Uterus (tissue), 4 donors: ENCODE data around the gene SPRR2B. TPM values are rescaled to one million over a fixed set of nuclear protein-coding genes. Genes with fewer than 3 reads are reported as not detected.

Source experiments
- DNase-seq, 2 donors: peaks; one replicate each; pipeline ENCODE4 v3.0.0-alpha.2; 2019 to 2020
- H3K27ac ChIP-seq, 2 donors: fragments of 200-600 bp; sonication (generic); 1 replicate in 1 of 2; 2 replicates in 1 of 2; pipeline ENCODE4 v1.5.1; 2016 to 2018
- H3K27me3 ChIP-seq, 2 donors: fragments of 200-600 bp; sonication (generic); one replicate each; pipeline ENCODE4 v1.5.1; 2018 to 2019; ENCODE audit warnings: control low read depth in 1 of 2
- H3K36me3 ChIP-seq, 2 donors: fragments of 200-600 bp; sonication (generic); one replicate each; pipeline ENCODE4 v1.5.1; 2019; ENCODE audit warnings: control low read depth in 1 of 2
- H3K4me1 ChIP-seq, 2 donors: fragments of 200-600 bp; sonication (generic); one replicate each; pipeline ENCODE4 v1.5.1; 2018 to 2019; ENCODE audit warnings: control low read depth in 1 of 2
- H3K4me3 ChIP-seq, 2 donors: fragments of 200-600 bp; sonication (generic); 1 replicate in 1 of 2; 2 replicates in 1 of 2; pipeline ENCODE4 v1.5.1; 2018 to 2019; ENCODE audit warnings: mild to moderate bottlenecking in 1 of 2
- H3K9me3 ChIP-seq, 2 donors: fragments of 200-600 bp; sonication (generic); one replicate each; pipeline ENCODE4 v1.5.1; 2019; ENCODE audit warnings: control low read depth in 1 of 2
- CTCF ChIP-seq, 4 experiments: fragments of 200-600 bp in 2 of 4; fragments of 450-650 bp in 2 of 4; sonication (generic) in 2 of 4; IDR thresholded peaks; one replicate each; pipeline ENCODE4 v1.5.1; 2016 to 2019; ENCODE audit warnings: antibody characterized with exemption in 4 of 4, mild to moderate bottlenecking in 2 of 4, moderate library complexity in 1 of 4
- POLR2A ChIP-seq, 2 donors: fragments of 450-650 bp; IDR thresholded peaks; one replicate each; pipeline ENCODE4 v1.6.1; 2016; ENCODE audit warnings: antibody characterized with exemption in 2 of 2, mild to moderate bottlenecking in 1 of 2, moderate library complexity in 1 of 2
- intact Hi-C: fragments of 100-400 bp; cut with DNase I; formaldehyde crosslinking; loops from one replicate; pipeline ENCODE4 v1.15.1; 2023; ENCODE audit warnings: low total_unique reads
- total RNA-seq, 4 donors: library from RNA; depleted of rRNA in 3 of 4; stranded (reverse); fragments of >200 nt in 3 of 4; gene quantifications; one replicate each; pipeline versions ENCODE4 v1.1.0 to v1.2.4, GENCODE V29; 2014 to 2023
- donor health status: DM: yes; HTN: yes; CAD: no.

The SPRR2B gene
- total RNA-seq, 4 donors from 2014 or later = not detected

- no peak for DNase-seq
- TF ChIP-seq CTCF (IDR thresholded peaks at IDR 0.05) (no peak), POLR2A (IDR thresholded peaks at IDR 0.05) (no peak)
- intact Hi-C loops = no loop called here
- H3K36me3 ChIP-seq = no peaks in the 10 kb centered on the region
- no peak overlapping the region for H3K4me3 ChIP-seq
- no peaks in the 10 kb centered on the region for H3K4me1 ChIP-seq
- H3K27me3 ChIP-seq = no peaks in the 10 kb centered on the region
- no peaks in the 10 kb centered on the region for H3K9me3 ChIP-seq
- H3K27ac ChIP-seq = no peak overlapping the region
These were observed 28.8 kb upstream of the SPRR2B start for GRCh38 chr1:153100245-153100644.

- Histone ChIP-seq H3K4me3 (no peak overlapping the region), H3K27ac (no peak overlapping the region), H3K36me3 (no peaks in the 10 kb centered on the region), H3K4me1 (no peaks in the 10 kb centered on the region), H3K9me3 (no peaks in the 10 kb centered on the region), H3K27me3 (no peaks in the 10 kb centered on the region)
- TF ChIP-seq POLR2A (IDR thresholded peaks at IDR 0.05) (no peak), CTCF (IDR thresholded peaks at IDR 0.05) (no peak)
- intact Hi-C loops = no loop called here
- DNase-seq = no peak
These were observed 28.1 kb upstream of the SPRR2B start for GRCh38 chr1:153099461-153100045.

- Histone ChIP-seq H3K36me3 (no peaks in the 10 kb centered on the region), H3K9me3 (no peaks in the 10 kb centered on the region), H3K4me1 (no peaks in the 10 kb centered on the region), H3K27ac (no peak overlapping the region), H3K27me3 (no peaks in the 10 kb centered on the region), H3K4me3 (no peak overlapping the region)
- intact Hi-C loops = no loop called here
- no peak for DNase-seq
- no peak for TF ChIP-seq POLR2A (IDR thresholded peaks at IDR 0.05)
- TF ChIP-seq CTCF (IDR thresholded peaks at IDR 0.05) = no peak
These were observed 24.4 kb upstream of the SPRR2B start for GRCh38 chr1:153095764-153096163.

GRCh38 chr1:153094426-153094825 is 23.0 kb upstream of the SPRR2B start, which contains the start of gene SPRR2E:
Gene SPRR2E, minus strand, starts transcription at chr1:153094526. Its CDS starts 775 bp downstream, at chr1:153093751.
- H3K36me3 ChIP-seq = no peaks in the 10 kb centered on the region
- H3K27ac ChIP-seq = no peak within 1 kb of the TSS
- no peak within 1 kb of the TSS for H3K4me3 ChIP-seq
- no peaks in the 10 kb centered on the region for H3K27me3 ChIP-seq
- TF ChIP-seq POLR2A (IDR thresholded peaks at IDR 0.05) (no peak), CTCF (IDR thresholded peaks at IDR 0.05) (no peak)
- no peak for DNase-seq
- H3K4me1 ChIP-seq = no peaks in the 10 kb centered on the region
- intact Hi-C loops = no loop called here
- H3K9me3 ChIP-seq = no peaks in the 10 kb centered on the region

- Histone ChIP-seq H3K9me3 (no peaks in the 10 kb centered on the region), H3K4me1 (no peaks in the 10 kb centered on the region), H3K4me3 (no peak overlapping the region), H3K27ac (no peak overlapping the region), H3K27me3 (no peaks in the 10 kb centered on the region), H3K36me3 (no peaks in the 10 kb centered on the region)
- no peak for DNase-seq
- intact Hi-C loops = no loop called here
- TF ChIP-seq CTCF (IDR thresholded peaks at IDR 0.05) (no peak), POLR2A (IDR thresholded peaks at IDR 0.05) (no peak)
These were observed 16.2 kb upstream of the SPRR2B start for GRCh38 chr1:153087652-153088051.
